Activated naive CD4-positive, alpha-beta T cell treated with anti-CD3 and anti-CD28 coated beads, Interleukin-2, amount 10 ng/mL, durations not matched to agents 7 days and 5 days (primary cell): Measurements from ENCODE around the gene MAPK12.
"Not testable (repeated sequence)": the region's sequence is repeated elsewhere in the genome, so short reads cannot be mapped to it uniquely, and the experiment has no call there.

ENCODE experiments used
- CTCF ChIA-PET: fragments of 350-600 bp; sonication (Branson Sonifier 250); formaldehyde crosslinking; loops from one replicate; lab custom pipeline; 2021; ENCODE audit warnings: antibody characterized with exemption; lab: Charles Lee
- DNase-seq: peaks from one replicate; pipeline ENCODE4 v3.0.0-alpha.2; 2020
- H3K27ac Mint-ChIP-seq: one replicate; pipeline ENCODE4 v1.8.0; 2021; ENCODE audit warnings: mild to moderate bottlenecking, moderate library complexity, mixed read lengths
- H3K27me3 Mint-ChIP-seq: one replicate; pipeline ENCODE4 v1.8.0; 2021; ENCODE audit warnings: mild to moderate bottlenecking, mixed read lengths
- H3K36me3 Mint-ChIP-seq: one replicate; pipeline ENCODE4 v1.8.0; 2021; ENCODE audit warnings: mixed read lengths
- H3K4me1 Mint-ChIP-seq: one replicate; pipeline ENCODE4 v1.8.0; 2021; ENCODE audit warnings: mixed read lengths
- H3K4me3 Mint-ChIP-seq: one replicate; pipeline ENCODE4 v1.8.0; 2021; ENCODE audit warnings: mild to moderate bottlenecking, moderate library complexity, mixed read lengths
- H3K9me3 Mint-ChIP-seq: one replicate; pipeline ENCODE4 v1.8.0; 2021; ENCODE audit warnings: mixed read lengths

MAPK12 gene

GRCh38 chr22:50210378-50211139 is 50.9 kb downstream of the MAPK12 start:
- peaks cover 36% of the 10 kb centered on the region for H3K36me3 Mint-ChIP-seq
- H3K4me1 Mint-ChIP-seq: peaks cover 4% of the 10 kb centered on the region
- H3K9me3 Mint-ChIP-seq: no peaks in the 10 kb centered on the region
- H3K27me3 Mint-ChIP-seq: no peaks in the 10 kb centered on the region
- H3K27ac Mint-ChIP-seq: no peak overlapping the region
- no peak for DNase-seq
- no peak overlapping the region for H3K4me3 Mint-ChIP-seq
- CTCF ChIA-PET: interaction anchor here (1.7 to 3.2 kb wide), 2 partner anchors 9 to 62 kb away, joined by 5 to 12 read pairs; no protein-coding TSS in a partner anchor

GRCh38 chr22:50209893-50210292 is 51.6 kb downstream of the MAPK12 start:
- peak; percentile 82 for DNase-seq
- Mint-ChIP-seq H3K27ac (no peak overlapping the region), H3K4me3 (no peak overlapping the region), H3K9me3 (no peaks in the 10 kb centered on the region), H3K36me3 (peaks cover 35% of the 10 kb centered on the region), H3K4me1 (peaks cover 7% of the 10 kb centered on the region), H3K27me3 (no peaks in the 10 kb centered on the region)
- CTCF ChIA-PET: no interaction called here

- H3K27ac Mint-ChIP-seq: no peak overlapping the region
- H3K4me3 Mint-ChIP-seq: no peak overlapping the region
- no peak for DNase-seq
- H3K36me3 Mint-ChIP-seq: peaks cover 37% of the 10 kb centered on the region
- no peaks in the 10 kb centered on the region for H3K9me3 Mint-ChIP-seq
- CTCF ChIA-PET: interaction anchor here (0.6 to 2.1 kb wide), 5 partner anchors 9 to 92 kb away, joined by 3 to 14 read pairs (median 4); no protein-coding TSS in a partner anchor
- H3K27me3 Mint-ChIP-seq: no peaks in the 10 kb centered on the region
- peaks cover 11% of the 10 kb centered on the region for H3K4me1 Mint-ChIP-seq
These were observed 52.3 kb downstream of the MAPK12 start for GRCh38 chr22:50208939-50209892.

- H3K27ac Mint-ChIP-seq: no peak overlapping the region
- H3K9me3 Mint-ChIP-seq: no peaks in the 10 kb centered on the region
- DNase-seq: no peak
- peaks cover 38% of the 10 kb centered on the region for H3K36me3 Mint-ChIP-seq
- H3K4me3 Mint-ChIP-seq: no peak overlapping the region
- peaks cover 15% of the 10 kb centered on the region for H3K4me1 Mint-ChIP-seq
- H3K27me3 Mint-ChIP-seq: no peaks in the 10 kb centered on the region
- CTCF ChIA-PET: interaction anchor here (0.6 to 2.1 kb wide), 6 partner anchors 10 to 91 kb away, joined by 3 to 14 read pairs (median 5); no protein-coding TSS in a partner anchor
These were observed 53.0 kb downstream of the MAPK12 start for GRCh38 chr22:50208430-50208938.

GRCh38 chr22:50207383-50208140 is 53.9 kb downstream of the MAPK12 start:
- no peaks in the 10 kb centered on the region for H3K27me3 Mint-ChIP-seq
- CTCF ChIA-PET: interaction anchor here (1.3 to 2.1 kb wide), 4 partner anchors 13 to 63 kb away, joined by 4 to 14 read pairs (median 6); no protein-coding TSS in a partner anchor
- DNase-seq: no peak
- H3K4me3 Mint-ChIP-seq: no peak overlapping the region
- H3K4me1 Mint-ChIP-seq: peaks cover 22% of the 10 kb centered on the region
- H3K27ac Mint-ChIP-seq: no peak overlapping the region
- H3K36me3 Mint-ChIP-seq: peaks cover 37% of the 10 kb centered on the region
- H3K9me3 Mint-ChIP-seq: no peaks in the 10 kb centered on the region

- DNase-seq: no peak
- H3K9me3 Mint-ChIP-seq: no peaks in the 10 kb centered on the region
- CTCF ChIA-PET: interaction anchor here (0.9 kb wide), 1 partner anchor 54 kb away, joined by 3 read pairs; the partner anchor contains the start of gene MAPK12
- peaks cover 37% of the 10 kb centered on the region for H3K36me3 Mint-ChIP-seq
- no peak overlapping the region for H3K4me3 Mint-ChIP-seq
- H3K27ac Mint-ChIP-seq: no peak overlapping the region
- H3K27me3 Mint-ChIP-seq: no peaks in the 10 kb centered on the region
- peaks cover 29% of the 10 kb centered on the region for H3K4me1 Mint-ChIP-seq
These were observed 54.9 kb downstream of the MAPK12 start for GRCh38 chr22:50206599-50206998.

GRCh38 chr22:50205781-50206569 is 55.5 kb downstream of the MAPK12 start:
- Mint-ChIP-seq H3K27ac (no peak overlapping the region), H3K4me3 (no peak overlapping the region), H3K36me3 (peaks cover 37% of the 10 kb centered on the region), H3K9me3 (no peaks in the 10 kb centered on the region), H3K27me3 (no peaks in the 10 kb centered on the region), H3K4me1 (peaks cover 29% of the 10 kb centered on the region)
- CTCF ChIA-PET: interaction anchor here (0.6 to 0.9 kb wide), 2 partner anchors 55 to 252 kb away, joined by 3 to 4 read pairs; partner anchors contain the start of gene MAPK12
- no peak for DNase-seq

GRCh38 chr22:50204998-50205397 is 56.5 kb downstream of the MAPK12 start:
- CTCF ChIA-PET: interaction anchor here (0.6 kb wide), 1 partner anchor 253 kb away, joined by 4 read pairs; no protein-coding TSS in a partner anchor
- not testable (repeated sequence) for H3K27ac Mint-ChIP-seq, H3K4me3 Mint-ChIP-seq, H3K27me3 Mint-ChIP-seq, H3K9me3 Mint-ChIP-seq, DNase-seq
- H3K36me3 Mint-ChIP-seq: peaks cover 36% of the 10 kb centered on the region
- H3K4me1 Mint-ChIP-seq: peaks cover 29% of the 10 kb centered on the region

GRCh38 chr22:50204571-50204970 is 56.9 kb downstream of the MAPK12 start:
- Mint-ChIP-seq H3K27ac (no peak overlapping the region), H3K9me3 (no peaks in the 10 kb centered on the region), H3K27me3 (no peaks in the 10 kb centered on the region), H3K36me3 (peaks cover 35% of the 10 kb centered on the region), H3K4me1 (peaks cover 27% of the 10 kb centered on the region), H3K4me3 (no peak overlapping the region)
- CTCF ChIA-PET: no interaction called here
- no peak for DNase-seq

GRCh38 chr22:50203288-50203687 is 58.2 kb downstream of the MAPK12 start:
- H3K4me1 Mint-ChIP-seq: peaks cover 30% of the 10 kb centered on the region
- H3K27ac Mint-ChIP-seq: no peak overlapping the region
- H3K4me3 Mint-ChIP-seq: no peak overlapping the region
- H3K27me3 Mint-ChIP-seq: no peaks in the 10 kb centered on the region
- H3K36me3 Mint-ChIP-seq: peaks cover 35% of the 10 kb centered on the region
- DNase-seq: no peak
- CTCF ChIA-PET: interaction anchor here (1.0 kb wide), 1 partner anchor 55 kb away, joined by 4 read pairs; no protein-coding TSS in a partner anchor
- no peaks in the 10 kb centered on the region for H3K9me3 Mint-ChIP-seq
